Breast epithelium (tissue), 4 donors: ENCODE results near the gene CARS1. TPM values are rescaled to one million over a fixed set of nuclear protein-coding genes. Genes with fewer than 3 reads are reported as not detected.
A peak's percentile ranks its signal among the peaks of the same experiment; 100 is the strongest.

Experiments used
- DNase-seq, 2 donors: peaks; one replicate each; pipeline ENCODE4 v3.0.0-alpha.2; 2019; ENCODE audit warnings: low spot score in 2 of 2
- H3K27ac ChIP-seq, 2 donors: fragments of 200-600 bp; sonication (generic) in 1 of 2; one replicate each; pipeline ENCODE4 v1.5.1; 2016 to 2019; ENCODE audit warnings: mild to moderate bottlenecking in 1 of 2
- H3K27me3 ChIP-seq, 2 donors: fragments of 200-600 bp; sonication (generic) in 1 of 2; one replicate each; pipeline versions ENCODE4 v1.5.1 to v1.6.0; 2017 to 2019; ENCODE audit warnings: control low read depth in 1 of 2, mild to moderate bottlenecking in 1 of 2
- H3K36me3 ChIP-seq: fragments of 200-600 bp; one replicate; pipeline ENCODE4 v1.5.1; 2019
- H3K4me1 ChIP-seq, 2 donors: fragments of 200-600 bp; sonication (generic); one replicate each; pipeline ENCODE4 v1.5.1; 2016 to 2019; ENCODE audit warnings: control low read depth in 1 of 2
- H3K4me3 ChIP-seq, 3 donors: fragments of 200-600 bp; sonication (generic); 1 replicate in 2 of 3; 2 replicates in 1 of 3; pipeline ENCODE4 v1.5.1; 2016 to 2019; ENCODE audit warnings: mild to moderate bottlenecking in 3 of 3, moderate library complexity in 2 of 3
- H3K9me3 ChIP-seq, 2 donors: fragments of 200-600 bp; sonication (generic) in 1 of 2; one replicate each; pipeline ENCODE4 v1.5.1; 2016 to 2019; ENCODE audit warnings: control low read depth in 1 of 2
- CTCF ChIP-seq, 3 donors: fragments of 450-650 bp; IDR thresholded peaks; one replicate each; pipeline ENCODE4 v1.5.1; 2016 to 2017; ENCODE audit warnings: antibody characterized with exemption in 3 of 3, mild to moderate bottlenecking in 3 of 3, moderate library complexity in 3 of 3
- POLR2A ChIP-seq: fragments of 450-650 bp; IDR thresholded peaks from one replicate; pipeline ENCODE4 v1.6.1; 2016; ENCODE audit warnings: antibody characterized with exemption, mild to moderate bottlenecking, moderate library complexity
- POLR2AphosphoS5 ChIP-seq, 3 donors: sonication (generic); formaldehyde crosslinking; IDR thresholded peaks; one replicate each; pipeline ENCODE4 v1.6.1; 2017; ENCODE audit warnings: antibody characterized with exemption in 3 of 3
- intact Hi-C: fragments of 100-400 bp; cut with DNase I; formaldehyde crosslinking; loops from one replicate; pipeline ENCODE4 v1.15.1; 2023; ENCODE audit warnings: low total_unique reads
- total RNA-seq, 3 donors: library from RNA; depleted of rRNA; stranded (reverse); fragments of >200 nt; gene quantifications; one replicate each; pipeline ENCODE4 v1.1.0, GENCODE V29; 2016

The CARS1 gene
- total RNA-seq, 3 donors from 2014 or later = 30.1 to 42.6 (median 40.7) TPM

DNA sequence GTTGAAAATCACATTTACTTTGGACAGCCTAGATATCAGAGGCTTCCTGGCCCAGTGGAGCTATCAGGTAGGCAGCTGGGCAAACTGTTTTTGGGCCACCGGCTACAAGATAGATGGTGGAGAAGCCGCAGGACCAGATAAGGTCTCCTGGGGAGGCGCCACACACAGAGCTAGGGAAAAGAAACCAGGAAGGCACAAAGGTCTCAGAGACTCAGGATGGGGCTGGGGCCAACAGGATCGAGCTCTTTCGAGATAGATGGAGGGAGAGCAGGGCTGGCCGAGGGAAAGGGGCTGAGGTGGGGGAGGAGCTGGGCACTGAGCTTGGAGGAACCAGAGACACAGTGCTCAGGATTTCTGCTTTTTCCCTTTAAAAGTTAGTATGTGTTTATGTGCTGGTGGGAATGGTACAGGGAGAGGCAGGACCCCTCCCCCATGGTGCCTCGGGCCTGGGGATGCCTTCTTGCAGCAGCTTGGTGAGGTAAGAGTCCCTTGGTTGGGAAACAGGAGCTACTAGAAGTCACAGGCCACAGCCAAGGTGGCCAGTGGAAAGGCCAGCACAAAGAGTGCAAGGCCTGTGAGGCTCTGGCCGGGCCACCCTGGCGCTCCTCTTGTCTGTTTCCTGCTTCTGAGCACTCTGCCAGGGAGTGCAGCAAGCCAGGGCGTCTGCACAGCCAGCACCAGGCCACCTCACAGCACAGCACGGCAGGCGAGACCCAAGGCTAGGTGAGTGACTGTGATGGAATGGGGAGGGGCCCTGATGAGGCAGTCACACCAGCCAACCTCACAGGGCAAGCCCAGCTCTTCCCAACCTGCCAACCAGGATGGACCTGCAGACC is 53.6 kb downstream of the CARS1 start:
- no peak for DNase-seq
- Histone ChIP-seq H3K4me1 (peaks cover 2 to 43% of the 10 kb centered on the region in 2 donors), H3K9me3 (no peaks in the 10 kb centered on the region), H3K27ac (peak overlapping the region; percentile 28 to 92), H3K36me3 (no peaks in the 10 kb centered on the region), H3K27me3 (no peaks in the 10 kb centered on the region), H3K4me3 (no peak overlapping the region)
- intact Hi-C loops = no loop called here
- TF ChIP-seq POLR2AphosphoS5 (IDR thresholded peaks at IDR 0.05) = no peak
- no peak for TF ChIP-seq CTCF (IDR thresholded peaks at IDR 0.05)
- no peak for TF ChIP-seq POLR2A

DNA sequence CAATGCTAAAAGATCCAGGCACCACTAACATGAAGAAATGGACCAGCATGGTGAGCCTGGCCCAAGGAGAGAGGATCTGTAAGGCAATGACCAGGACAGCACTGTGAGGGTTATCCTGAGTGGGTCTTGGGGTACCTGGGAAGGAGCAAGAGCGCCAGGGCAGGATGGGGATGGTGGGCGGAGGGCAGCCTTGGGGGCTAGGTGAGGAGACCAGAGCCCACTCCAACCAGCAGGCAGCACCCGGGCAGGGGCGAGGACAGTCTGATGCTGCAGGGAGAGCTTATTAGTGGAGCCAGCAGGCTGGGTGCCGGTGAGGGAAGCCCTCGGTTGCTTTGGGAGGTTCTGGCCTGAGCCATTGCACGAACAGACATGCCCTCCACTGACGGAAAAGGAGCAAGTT is 54.4 kb downstream of the CARS1 start:
- intact Hi-C loops = no loop called here
- TF ChIP-seq POLR2AphosphoS5 (IDR thresholded peaks at IDR 0.05) (no peak), CTCF (IDR thresholded peaks at IDR 0.05) (no peak), POLR2A (no peak)
- no peaks in the 10 kb centered on the region for H3K36me3 ChIP-seq

DNA sequence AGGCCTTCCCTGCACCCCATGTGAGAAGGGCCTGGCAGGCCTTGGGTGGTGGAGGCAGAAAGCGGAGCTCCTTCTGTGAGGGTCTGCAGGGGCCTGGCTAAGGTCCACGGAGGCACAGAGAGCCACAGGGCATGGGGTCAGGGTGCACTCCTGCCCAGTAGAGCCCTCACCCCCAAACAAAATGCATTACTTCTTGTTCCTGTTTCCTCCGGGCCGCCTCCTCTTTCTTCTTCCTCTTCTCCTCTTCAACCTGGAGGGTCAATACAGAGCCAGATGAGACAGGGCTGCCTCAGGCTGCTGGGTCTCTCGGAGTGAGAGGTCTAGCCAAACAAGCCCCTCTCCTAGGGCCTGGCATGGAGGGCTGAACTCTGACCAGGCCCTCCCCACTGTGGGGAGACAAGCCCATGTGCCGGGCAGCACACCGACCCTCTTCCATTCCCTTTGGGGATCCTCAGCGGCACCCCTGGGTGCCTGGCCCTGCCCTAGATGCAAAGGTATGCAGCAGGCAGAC is 54.8 kb downstream of the CARS1 start:
- peak in 1 of 2 donors; percentile 33 for DNase-seq

More for the DNA sequence above, 54.4 kb downstream of the CARS1 start:
- H3K4me3 ChIP-seq = no peak overlapping the region
- H3K27me3 ChIP-seq = no peaks in the 10 kb centered on the region
- H3K27ac ChIP-seq = peak overlapping the region; percentile 76 to 92
- DNase-seq = no peak
- H3K4me1 ChIP-seq = peaks cover 2 to 43% of the 10 kb centered on the region in 2 donors
- no peaks in the 10 kb centered on the region for H3K9me3 ChIP-seq

DNA sequence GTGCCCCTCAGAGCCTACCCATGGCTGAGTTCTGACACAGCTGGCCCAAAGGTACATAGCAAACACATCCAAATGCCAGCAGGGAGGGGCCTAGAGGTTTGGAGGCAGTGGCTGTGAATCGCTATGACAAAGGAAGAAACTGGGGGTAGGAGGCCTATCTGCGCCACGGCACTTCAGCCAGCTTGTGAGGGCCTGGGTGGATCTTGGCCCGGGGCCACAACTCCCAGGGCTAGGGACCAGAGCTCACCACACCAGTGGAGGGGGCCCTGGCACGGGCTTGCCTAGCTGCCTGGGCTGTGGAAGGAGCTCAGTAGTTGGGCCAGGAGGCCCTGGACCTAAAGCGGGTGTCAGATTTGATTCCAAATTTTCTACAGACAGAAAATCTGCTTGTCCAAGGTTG is 55.7 kb downstream of the CARS1 start:
- peak; percentile 54 to 76 for DNase-seq
- Histone ChIP-seq H3K36me3 (no peaks in the 10 kb centered on the region), H3K27ac (peak overlapping the region; percentile 76 to 92), H3K27me3 (no peaks in the 10 kb centered on the region), H3K4me1 (peaks cover 2 to 43% of the 10 kb centered on the region in 2 donors), H3K4me3 (no peak overlapping the region), H3K9me3 (no peaks in the 10 kb centered on the region)
- intact Hi-C loops = no loop called here
- TF ChIP-seq POLR2A = no peak
- no peak for TF ChIP-seq CTCF (IDR thresholded peaks at IDR 0.05)
- TF ChIP-seq POLR2AphosphoS5 (IDR thresholded peaks at IDR 0.05) = no peak

More for the DNA sequence above, 54.8 kb downstream of the CARS1 start:
- Histone ChIP-seq H3K27me3 (no peaks in the 10 kb centered on the region), H3K9me3 (no peaks in the 10 kb centered on the region), H3K36me3 (no peaks in the 10 kb centered on the region), H3K4me1 (peaks cover 2 to 43% of the 10 kb centered on the region in 2 donors), H3K4me3 (no peak overlapping the region), H3K27ac (peak overlapping the region; percentile 76 to 92)
- intact Hi-C loops = no loop called here
- TF ChIP-seq POLR2A (no peak), POLR2AphosphoS5 (IDR thresholded peaks at IDR 0.05) (no peak), CTCF (IDR thresholded peaks at IDR 0.05) (no peak)
